Cortex of kidney (tissue), 1 donor: ENCODE results near the gene CPM.

Experiments
- DNase-seq: peaks from one replicate; lab custom pipeline; 2025; lab: John Stamatoyannopoulos, UW

The CPM gene

GRCh38 chr12:68956466-68956865 is 23.5 kb upstream of the CPM start:
- DNase-seq: no peak

DNA sequence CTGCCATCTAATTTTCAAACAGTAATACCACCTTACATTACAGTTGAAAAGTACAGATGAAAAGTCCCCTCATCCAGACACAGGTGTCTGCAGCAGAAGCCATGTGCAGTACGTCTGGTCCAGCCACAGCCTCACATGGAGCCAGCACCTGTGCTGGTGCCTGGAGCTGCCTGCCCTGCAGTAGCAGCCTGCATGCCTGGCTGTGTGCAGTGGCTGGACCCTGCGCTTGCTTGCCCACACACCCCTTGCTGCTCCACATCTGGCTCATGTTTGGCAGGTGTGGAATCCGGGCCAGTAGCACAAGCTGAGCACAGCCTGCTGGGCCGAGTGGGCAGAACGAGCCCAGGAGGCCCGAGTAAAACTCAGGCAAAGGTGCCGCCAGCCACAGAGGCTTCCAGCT is 21.8 kb upstream of the CPM start:
- DNase-seq: no peak

DNA sequence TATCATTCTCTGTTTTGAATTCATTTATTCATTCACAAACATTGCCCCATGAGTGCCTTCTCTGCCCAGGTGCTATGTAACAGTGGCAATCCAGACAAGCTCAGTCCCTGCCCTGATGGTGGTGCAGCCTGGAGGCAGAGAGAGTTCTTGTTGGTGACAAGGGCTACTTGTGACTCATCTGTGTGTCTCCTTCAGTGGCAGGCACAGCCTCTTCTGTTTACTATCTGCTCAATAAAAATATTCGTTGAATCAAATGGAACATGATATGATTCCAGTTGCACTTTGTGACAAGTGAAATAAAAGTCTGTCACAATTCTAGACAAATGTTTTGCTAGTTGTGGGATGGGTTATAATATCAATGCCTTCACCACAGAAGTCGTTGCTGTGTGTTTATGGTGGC is 20.6 kb upstream of the CPM start:
- no peak for DNase-seq

- no peak for DNase-seq
Measured at GRCh38 chr12:68951652-68952051, 18.7 kb upstream of the CPM start.

GRCh38 chr12:68950511-68950910 is 17.5 kb upstream of the CPM start:
- no peak for DNase-seq

- DNase-seq: no peak
Measured at GRCh38 chr12:68945255-68945654, 12.3 kb upstream of the CPM start.

DNA sequence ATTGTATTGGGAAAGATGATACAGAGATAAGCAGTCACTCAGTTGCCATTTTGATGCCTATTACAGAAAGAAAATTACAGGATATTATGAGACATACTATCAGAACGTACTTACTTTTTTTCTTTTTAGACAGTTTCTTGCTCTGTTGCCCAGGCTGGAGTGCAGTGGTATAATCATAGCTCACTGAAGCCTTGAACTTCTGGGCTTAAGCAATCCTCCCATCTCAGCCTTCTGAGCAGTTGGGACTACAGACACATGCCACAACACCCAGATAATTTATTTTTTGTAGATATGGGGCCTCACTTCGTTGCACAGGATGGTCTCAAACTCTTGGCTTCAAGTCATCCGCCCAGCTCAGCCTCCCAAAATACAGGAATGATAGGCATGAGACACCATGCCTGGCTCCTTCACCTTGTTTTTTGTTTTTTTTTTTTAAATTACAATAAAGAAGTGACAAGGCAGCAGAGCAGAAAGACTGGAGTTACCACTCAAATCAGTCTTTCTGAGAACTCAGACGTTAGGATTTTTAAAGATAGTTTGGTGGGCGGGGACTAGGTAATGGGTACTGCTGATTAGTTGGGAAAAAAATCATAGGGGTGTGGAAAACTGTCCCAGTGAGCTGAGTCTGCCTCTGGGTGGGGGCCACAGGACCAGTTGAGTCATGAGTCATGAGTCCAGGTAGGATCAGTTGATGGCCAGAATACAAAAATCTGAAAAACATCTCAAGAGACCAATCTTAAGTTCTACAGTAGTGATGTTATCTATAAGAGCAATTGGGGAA is 11.5 kb upstream of the CPM start:
- DNase-seq: no peak

DNA sequence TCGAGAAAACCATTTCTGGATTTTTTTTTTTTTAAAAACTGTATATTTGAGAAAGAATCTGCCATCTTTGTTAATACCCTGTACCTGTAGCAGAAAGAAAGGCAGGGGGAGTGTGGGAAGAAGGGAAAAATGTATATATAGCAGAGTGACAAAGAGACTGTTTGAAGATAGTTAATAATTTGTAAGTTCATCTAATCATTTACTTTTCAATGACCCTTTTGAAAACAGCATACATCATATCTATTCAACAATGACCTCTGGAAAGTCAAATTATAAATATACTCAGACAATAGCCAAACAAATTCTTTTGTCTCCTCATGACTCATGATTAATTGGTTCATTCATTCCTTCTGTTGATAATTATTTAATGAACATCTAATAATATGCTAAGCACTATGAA is 10.9 kb upstream of the CPM start:
- no peak for DNase-seq

GRCh38 chr12:68940731-68941130 is 7.8 kb upstream of the CPM start:
- no peak for DNase-seq

GRCh38 chr12:68939505-68939904 is 6.5 kb upstream of the CPM start:
- DNase-seq: no peak

DNA sequence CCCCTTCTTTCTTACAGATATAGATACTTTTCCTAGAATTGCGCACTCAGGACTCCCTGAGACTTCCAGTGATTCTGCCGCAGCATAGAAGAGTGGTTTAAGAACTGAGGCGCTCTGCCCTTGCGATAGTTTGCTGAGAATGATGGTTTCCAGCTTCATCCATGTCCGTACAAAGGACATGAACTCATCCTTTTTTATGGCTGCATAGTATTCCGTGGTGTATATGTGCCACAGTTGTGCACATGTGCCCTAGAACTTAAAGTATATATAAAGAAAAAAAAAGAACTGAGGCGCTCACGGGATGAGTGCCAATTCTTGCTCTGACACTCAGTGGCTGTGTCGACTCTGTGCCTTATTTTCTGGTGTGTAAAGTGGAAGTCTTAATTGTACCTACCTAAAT is 1.4 kb upstream of the CPM start:
- no peak for DNase-seq

GRCh38 chr12:68932128-68932960 is 627 bp downstream of the CPM start:
- DNase-seq: no peak

- no peak for DNase-seq
Measured at GRCh38 chr12:68930178-68930577, 2.8 kb downstream of the CPM start.

- DNase-seq: no peak
Measured at GRCh38 chr12:68924546-68924945, 8.4 kb downstream of the CPM start.

GRCh38 chr12:68919581-68920239 is 13.3 kb downstream of the CPM start:
- DNase-seq: no peak

- DNase-seq: no peak
Measured at GRCh38 chr12:68918960-68919359, 14.0 kb downstream of the CPM start.

DNA sequence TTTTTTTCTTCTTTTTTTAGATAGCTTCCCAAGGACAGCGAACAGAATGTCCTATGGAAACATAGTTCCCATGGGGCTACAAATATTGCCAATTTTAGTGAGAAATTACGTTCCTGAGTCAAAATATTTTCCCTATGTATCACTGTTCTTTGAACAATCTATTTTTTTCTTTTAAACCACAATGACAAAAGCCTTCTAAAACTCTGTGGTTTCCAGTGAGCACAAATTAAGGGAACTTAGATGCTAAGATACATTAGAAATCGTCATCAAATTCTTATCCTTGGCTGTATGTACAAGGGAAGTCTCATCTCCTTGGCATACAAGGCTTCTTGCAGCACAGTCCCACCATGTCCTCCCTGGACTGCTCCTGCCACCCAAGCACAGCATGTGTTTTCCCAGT is 17.9 kb downstream of the CPM start:
- no peak for DNase-seq

GRCh38 chr12:68913682-68914081 is 19.3 kb downstream of the CPM start:
- DNase-seq: no peak

DNA sequence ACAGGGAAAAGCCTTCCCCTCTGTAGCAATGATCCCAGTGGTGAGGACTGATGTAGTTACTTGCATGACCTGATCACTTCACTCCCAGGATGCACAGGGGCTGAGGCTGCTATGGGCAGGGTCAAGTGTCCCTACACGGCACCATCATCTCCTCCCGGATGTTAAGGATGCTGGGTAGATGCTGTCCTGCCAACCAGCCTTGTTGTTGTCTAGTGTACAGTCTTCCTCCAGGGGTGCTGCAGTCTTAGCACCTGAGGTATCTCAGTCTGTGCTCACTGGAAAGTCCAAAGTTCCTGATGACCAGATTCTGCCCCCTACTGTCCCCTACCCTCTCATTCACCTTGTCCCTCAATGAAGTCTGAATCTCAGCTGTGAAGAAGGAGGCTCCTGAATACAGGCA is 20.1 kb downstream of the CPM start:
- DNase-seq: no peak

DNA sequence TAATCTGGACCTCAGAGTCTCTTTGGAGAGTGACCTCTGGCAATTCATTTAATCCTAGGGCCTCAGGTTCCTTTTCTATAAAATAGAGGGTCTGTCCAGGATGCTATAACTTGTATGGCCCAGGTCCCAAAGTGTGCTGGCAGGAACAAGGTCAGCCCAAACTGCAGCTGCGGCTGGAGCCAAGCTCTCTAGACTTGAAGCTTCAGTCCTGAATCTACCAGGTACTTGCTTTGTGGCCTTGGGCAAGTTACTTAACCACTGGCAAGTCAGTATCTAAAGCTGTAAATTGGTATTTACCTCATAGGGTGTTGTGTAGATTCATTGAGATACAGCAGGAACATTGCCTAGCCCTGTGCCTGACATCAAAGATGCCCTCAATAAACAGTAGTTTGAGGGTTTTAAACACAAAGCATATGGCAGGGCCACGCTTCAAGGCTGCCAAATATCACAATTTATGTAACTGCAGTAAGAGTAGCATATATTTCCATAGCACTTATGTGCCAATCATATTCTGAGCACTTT is 21.7 kb downstream of the CPM start:
- DNase-seq: no peak

DNA sequence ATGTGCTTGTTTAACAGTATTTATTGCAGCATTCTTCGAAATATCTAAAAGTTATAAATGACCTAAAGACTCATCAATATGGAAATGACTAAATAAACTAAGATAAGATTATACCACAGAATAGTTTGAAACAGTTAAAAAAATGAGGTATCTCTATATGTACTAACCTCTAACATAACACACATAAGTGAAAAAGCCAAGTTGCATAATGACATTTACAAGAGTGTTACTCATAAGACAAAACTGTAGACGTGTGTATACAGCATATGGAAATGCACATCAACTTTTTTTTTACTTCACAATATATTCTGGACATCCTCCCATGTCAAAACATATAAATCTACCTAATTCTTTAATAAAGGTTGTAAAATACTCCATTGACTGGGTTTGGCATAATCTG is 22.8 kb downstream of the CPM start:
- no peak for DNase-seq

GRCh38 chr12:68908076-68908475 is 24.9 kb downstream of the CPM start:
- no peak for DNase-seq

DNA sequence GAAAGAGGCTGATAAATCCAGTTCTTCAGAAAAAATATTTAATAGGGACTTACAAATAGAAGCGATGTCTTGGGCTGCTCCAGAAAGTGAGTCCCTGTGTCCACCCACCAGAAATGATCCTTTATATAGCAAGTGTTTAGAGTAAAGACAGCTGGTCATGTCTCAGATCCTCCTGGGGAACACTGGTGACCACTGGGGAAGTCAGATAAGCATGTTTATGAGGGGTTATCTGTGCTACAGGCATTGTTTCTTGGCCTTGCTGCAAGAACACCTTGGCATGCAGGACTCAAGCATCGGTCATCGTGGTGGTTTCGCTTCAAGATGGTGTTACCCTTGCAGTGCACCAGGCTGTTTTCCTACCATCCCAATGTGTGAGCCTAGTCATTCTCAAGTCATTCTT is 27.2 kb downstream of the CPM start:
- no peak for DNase-seq
